Neutrophil (primary cell): Measurements from ENCODE around the gene GALNT17.

Experiments
- H3K27ac ChIP-seq: fragments of 200-600 bp; sonication (generic); 2 replicates; pipeline ENCODE4 v1.5.1; 2016; ENCODE audit warnings: mild to moderate bottlenecking, moderate library complexity
- H3K27me3 ChIP-seq: fragments of 200-600 bp; sonication (generic); 2 replicates; pipeline ENCODE4 v1.6.0; 2016; ENCODE audit warnings: mild to moderate bottlenecking
- H3K36me3 ChIP-seq: fragments of 200-600 bp; sonication (generic); 2 replicates; pipeline ENCODE4 v1.5.1; 2017
- H3K4me1 ChIP-seq, 2 experiments: fragments of 200-600 bp in 1 of 2; sonication (generic) in 1 of 2; 1 replicate in 1 of 2; 2 replicates in 1 of 2; pipeline versions ENCODE4 v1.5.1 to v1.6.1; 2013 to 2016; ENCODE audit warnings: low read depth in 1 of 2, low read length in 1 of 2, mild to moderate bottlenecking in 1 of 2, moderate library complexity in 1 of 2; ENCODE audit not compliant: control insufficient read depth in 1 of 2, insufficient read depth in 1 of 2
- H3K4me3 ChIP-seq, 2 experiments: fragments of 200-600 bp in 1 of 2; sonication (generic) in 1 of 2; 1 replicate in 1 of 2; 2 replicates in 1 of 2; pipeline ENCODE4 v1.5.1; 2013 to 2016; ENCODE audit warnings: low read depth in 1 of 2, low read length in 1 of 2, mild to moderate bottlenecking in 1 of 2, moderate library complexity in 1 of 2
- H3K9me3 ChIP-seq: fragments of 200-600 bp; sonication (generic); 2 replicates; pipeline ENCODE4 v1.5.1; 2016
- TF ChIP-seq, protein P1 (sequence below): fragments of 200-600 bp; sonication (generic); IDR thresholded peaks from 2 replicates; pipeline ENCODE4 v1.5.1; 2016; ENCODE audit warnings: antibody characterized with exemption

GALNT17 gene

GRCh38 chr7:71694665-71695064 lies 562.7 kb downstream of the GALNT17 start:
- no peak overlapping the region for H3K27ac ChIP-seq
- no peaks in the 10 kb centered on the region for H3K9me3 ChIP-seq
- no peak overlapping the region for H3K4me3 ChIP-seq
- no peaks in the 10 kb centered on the region for H3K36me3 ChIP-seq
- no peaks in the 10 kb centered on the region for H3K4me1 ChIP-seq
- H3K27me3 ChIP-seq = no peaks in the 10 kb centered on the region
- TF ChIP-seq, protein P1, sequence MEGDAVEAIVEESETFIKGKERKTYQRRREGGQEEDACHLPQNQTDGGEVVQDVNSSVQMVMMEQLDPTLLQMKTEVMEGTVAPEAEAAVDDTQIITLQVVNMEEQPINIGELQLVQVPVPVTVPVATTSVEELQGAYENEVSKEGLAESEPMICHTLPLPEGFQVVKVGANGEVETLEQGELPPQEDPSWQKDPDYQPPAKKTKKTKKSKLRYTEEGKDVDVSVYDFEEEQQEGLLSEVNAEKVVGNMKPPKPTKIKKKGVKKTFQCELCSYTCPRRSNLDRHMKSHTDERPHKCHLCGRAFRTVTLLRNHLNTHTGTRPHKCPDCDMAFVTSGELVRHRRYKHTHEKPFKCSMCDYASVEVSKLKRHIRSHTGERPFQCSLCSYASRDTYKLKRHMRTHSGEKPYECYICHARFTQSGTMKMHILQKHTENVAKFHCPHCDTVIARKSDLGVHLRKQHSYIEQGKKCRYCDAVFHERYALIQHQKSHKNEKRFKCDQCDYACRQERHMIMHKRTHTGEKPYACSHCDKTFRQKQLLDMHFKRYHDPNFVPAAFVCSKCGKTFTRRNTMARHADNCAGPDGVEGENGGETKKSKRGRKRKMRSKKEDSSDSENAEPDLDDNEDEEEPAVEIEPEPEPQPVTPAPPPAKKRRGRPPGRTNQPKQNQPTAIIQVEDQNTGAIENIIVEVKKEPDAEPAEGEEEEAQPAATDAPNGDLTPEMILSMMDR = no peak

- H3K27me3 ChIP-seq = no peaks in the 10 kb centered on the region
- no peaks in the 10 kb centered on the region for H3K9me3 ChIP-seq
These were observed 563.2 kb downstream of the GALNT17 start for GRCh38 chr7:71695186-71695585.

GRCh38 chr7:71696511-71696910 lies 564.6 kb downstream of the GALNT17 start:
- H3K27me3 ChIP-seq = no peaks in the 10 kb centered on the region
- TF ChIP-seq, protein P1 = no peak

More at GRCh38 chr7:71695186-71695585, 563.2 kb downstream of the GALNT17 start:
- H3K4me3 ChIP-seq = no peak overlapping the region
- H3K4me1 ChIP-seq = no peaks in the 10 kb centered on the region
- H3K36me3 ChIP-seq = no peaks in the 10 kb centered on the region
- no peak overlapping the region for H3K27ac ChIP-seq
- TF ChIP-seq, protein P1 = no peak

DNA sequence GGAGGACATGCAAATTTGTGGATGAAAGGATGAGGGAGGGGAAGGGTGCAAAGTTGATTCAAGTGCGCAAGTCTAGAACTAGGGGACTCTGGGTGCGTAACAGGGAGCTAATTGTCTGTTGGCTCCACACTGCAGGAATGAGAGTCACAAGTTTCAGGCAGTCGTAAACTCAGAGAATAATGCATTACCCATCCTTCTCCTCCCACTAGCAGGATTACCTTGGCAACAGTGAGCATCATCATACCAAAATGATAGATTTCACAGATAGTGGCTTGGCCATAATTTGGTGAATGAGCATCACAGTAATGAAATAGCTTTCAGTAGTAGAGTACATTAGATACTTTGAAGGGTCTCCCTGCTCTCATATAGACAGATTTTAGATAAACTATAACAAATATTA lies 565.5 kb downstream of the GALNT17 start:
- H3K36me3 ChIP-seq = no peaks in the 10 kb centered on the region
- TF ChIP-seq, protein P1 = no peak

More at GRCh38 chr7:71696511-71696910, 564.6 kb downstream of the GALNT17 start:
- Histone ChIP-seq H3K4me3 (no peak overlapping the region), H3K9me3 (no peaks in the 10 kb centered on the region), H3K27ac (no peak overlapping the region), H3K4me1 (no peaks in the 10 kb centered on the region), H3K36me3 (no peaks in the 10 kb centered on the region)

DNA sequence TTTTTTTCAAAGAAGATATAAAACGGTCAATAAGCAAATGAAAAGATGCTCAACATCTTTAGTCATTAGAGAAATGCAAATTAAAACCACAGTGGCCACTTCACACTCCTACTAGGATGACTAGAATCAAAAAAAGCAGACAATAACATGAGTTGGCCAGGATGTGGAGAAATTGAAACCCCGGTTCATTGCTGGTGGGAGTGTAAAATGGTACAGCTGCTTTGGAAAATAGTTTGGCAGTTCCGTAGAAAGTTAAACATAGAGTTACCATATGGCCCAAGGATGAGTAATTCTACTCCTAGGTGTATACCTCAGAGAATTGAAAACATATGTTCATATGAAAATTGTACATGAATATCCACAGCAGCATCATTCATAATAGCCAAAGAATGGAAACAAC lies 573.3 kb downstream of the GALNT17 start:
- Histone ChIP-seq H3K4me1 (no peaks in the 10 kb centered on the region), H3K4me3 (no peak overlapping the region), H3K9me3 (no peaks in the 10 kb centered on the region), H3K36me3 (no peaks in the 10 kb centered on the region), H3K27ac (no peak overlapping the region), H3K27me3 (no peaks in the 10 kb centered on the region)
- TF ChIP-seq, protein P1 = no peak

More for the DNA sequence above, 565.5 kb downstream of the GALNT17 start:
- Histone ChIP-seq H3K27ac (no peak overlapping the region), H3K27me3 (no peaks in the 10 kb centered on the region), H3K9me3 (no peaks in the 10 kb centered on the region), H3K4me3 (no peak overlapping the region), H3K4me1 (no peaks in the 10 kb centered on the region)
